KBM-7 (cell line): Measurements from ENCODE around the gene HBZ.
"Not testable (repeated sequence)": the region's sequence is repeated elsewhere in the genome, so short reads cannot be mapped to it uniquely, and the experiment has no call there.

Experiments used
- DNase-seq: peaks from one replicate; pipeline ENCODE4 v3.0.0-alpha.2; 2015
- in situ Hi-C: fragments of 300-500 bp; cut with MboI; formaldehyde crosslinking; loops from 2 replicates; pipeline ENCODE4 v1.14.3; 2020; ENCODE audit warnings: low sequenced_read_pairs, low pct_unique_long_range_greater_than_20kb, mixed read lengths

Gene HBZ

DNA sequence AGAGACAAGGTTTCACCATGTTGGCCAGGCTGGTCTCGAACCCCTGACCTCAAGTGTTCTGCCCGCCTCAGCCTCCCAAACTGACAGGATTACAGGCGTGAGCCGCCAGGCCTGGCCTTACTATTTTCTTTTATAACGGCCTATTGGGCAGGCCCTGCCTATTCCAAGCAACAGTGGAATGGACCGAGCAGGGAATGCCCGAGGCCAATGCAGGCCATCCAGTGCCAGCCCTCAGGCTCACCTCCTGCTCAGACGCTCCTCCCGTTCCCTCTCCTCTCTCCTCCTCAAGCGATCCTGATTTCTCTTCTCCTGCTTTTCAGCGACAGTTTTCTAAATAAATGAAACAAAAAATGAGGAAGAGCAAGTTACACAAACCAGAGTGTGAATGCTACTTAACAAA lies 40.2 kb downstream of the HBZ start:
- in situ Hi-C loops: no loop called here
- no peak for DNase-seq

DNA sequence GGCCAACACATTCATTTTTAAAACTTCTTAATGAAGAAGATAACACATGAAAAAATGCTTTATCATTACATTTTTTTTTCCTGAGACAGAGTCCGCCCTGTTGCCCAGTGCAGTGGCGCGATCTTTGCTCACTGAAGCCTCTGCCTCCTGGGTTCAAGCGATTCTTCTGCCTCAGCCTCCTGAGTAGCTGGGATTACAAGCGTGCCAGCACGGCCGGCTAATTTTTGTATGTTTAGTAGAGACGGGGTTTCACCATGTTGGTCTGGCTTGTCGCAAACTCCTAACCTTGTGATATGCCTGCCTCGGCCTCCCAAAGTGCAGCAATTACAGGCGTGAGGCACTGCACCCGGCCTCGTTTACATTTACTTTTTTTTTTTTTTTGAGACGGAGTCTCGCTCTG lies 41.0 kb downstream of the HBZ start:
- in situ Hi-C loops: no loop called here
- DNase-seq: no peak

- in situ Hi-C loops: no loop called here
- no peak for DNase-seq
Measured at GRCh38 chr16:194516-194915, 42.1 kb downstream of the HBZ start.

- DNase-seq: no peak
- in situ Hi-C loops: no loop called here
Measured at GRCh38 chr16:200388-200787, 47.9 kb downstream of the HBZ start.

GRCh38 chr16:203246-203645 lies 50.8 kb downstream of the HBZ start:
- DNase-seq: no peak
- in situ Hi-C loops: no loop called here

GRCh38 chr16:204046-204445 lies 51.6 kb downstream of the HBZ start:
- in situ Hi-C loops, DNase-seq: not testable (repeated sequence)
